GM03348 (cell line): Measurements from ENCODE around the gene PXDC1.

Source experiments
- DNase-seq: peaks from one replicate; pipeline ENCODE4 v3.0.0; 2012; ENCODE audit warnings: low spot score

The PXDC1 gene, protein sequence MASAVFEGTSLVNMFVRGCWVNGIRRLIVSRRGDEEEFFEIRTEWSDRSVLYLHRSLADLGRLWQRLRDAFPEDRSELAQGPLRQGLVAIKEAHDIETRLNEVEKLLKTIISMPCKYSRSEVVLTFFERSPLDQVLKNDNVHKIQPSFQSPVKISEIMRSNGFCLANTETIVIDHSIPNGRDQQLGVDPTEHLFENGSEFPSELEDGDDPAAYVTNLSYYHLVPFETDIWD

GRCh38 chr6:3751077-3751729 is at the start of gene PXDC1:
PXDC1 (minus strand) TSS chr6:3751713; CDS start chr6:3751531, 182 bp downstream.
- no peak for DNase-seq

GRCh38 chr6:3800850-3801591 is 49.5 kb upstream of the PXDC1 start:
- no peak for DNase-seq

DNA sequence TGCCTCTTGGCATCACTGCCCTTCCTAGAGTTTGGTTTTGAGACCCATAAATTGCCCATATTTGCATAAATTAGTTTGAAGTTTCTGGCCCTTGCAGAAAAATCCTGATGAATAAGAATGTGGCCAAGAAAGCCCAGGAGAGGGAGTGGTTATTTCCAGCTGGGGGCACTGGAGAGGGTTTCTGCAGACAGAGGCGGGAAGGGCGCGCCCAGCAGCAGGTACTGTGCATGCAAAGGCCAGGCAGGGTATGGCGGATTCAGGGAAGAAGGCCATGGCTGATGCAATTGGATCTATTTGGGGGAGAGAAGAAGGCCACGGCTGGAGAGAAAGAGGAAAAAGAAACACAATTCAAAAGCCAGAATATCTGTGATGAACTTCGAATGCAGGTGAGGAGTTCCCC is 48.2 kb upstream of the PXDC1 start:
- DNase-seq, result no peak

GRCh38 chr6:3798055-3798919 is 46.8 kb upstream of the PXDC1 start:
- DNase-seq, result peak; percentile 29

GRCh38 chr6:3797231-3798054 is 45.9 kb upstream of the PXDC1 start:
- peak; percentile 82 for DNase-seq

GRCh38 chr6:3796719-3797041 is 45.2 kb upstream of the PXDC1 start:
- no peak for DNase-seq

GRCh38 chr6:3795836-3796718 is 44.6 kb upstream of the PXDC1 start:
- no peak for DNase-seq

- no peak for DNase-seq
Observed at GRCh38 chr6:3794092-3794491, 42.6 kb upstream of the PXDC1 start.

- DNase-seq, result no peak
Observed at GRCh38 chr6:3793545-3793944, 42.0 kb upstream of the PXDC1 start.

DNA sequence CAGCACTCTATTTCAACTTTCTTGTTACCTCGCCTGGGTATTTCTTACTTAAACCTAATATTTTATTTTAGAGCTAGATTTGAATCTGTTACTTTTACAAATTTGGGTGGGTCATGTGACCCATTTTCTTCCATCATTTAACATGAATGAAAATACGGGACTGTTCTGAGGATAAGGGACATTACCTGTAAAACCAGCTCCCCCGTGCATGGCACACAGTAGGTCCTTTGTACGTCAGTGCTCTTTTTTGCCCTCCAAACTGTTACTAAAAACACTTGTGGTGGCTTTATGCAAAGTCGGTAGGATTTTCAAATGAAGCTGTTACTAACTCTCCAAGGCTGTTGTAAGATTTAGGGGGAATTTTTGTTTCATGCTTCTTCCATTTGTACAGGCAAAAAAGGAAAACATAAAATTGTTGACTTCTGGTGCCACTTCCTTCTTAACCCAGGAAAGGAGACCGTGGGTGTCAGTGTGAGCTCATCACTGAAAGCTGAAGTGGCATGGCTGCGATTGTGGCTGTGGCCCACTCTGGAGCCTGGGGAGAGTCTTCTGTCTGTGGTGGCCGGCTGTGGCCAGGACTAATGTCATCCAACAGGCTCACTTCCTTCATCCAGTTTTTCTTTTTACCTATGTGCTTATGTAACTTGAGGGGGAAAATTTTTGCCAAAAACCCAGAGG is 40.2 kb upstream of the PXDC1 start:
- DNase-seq, result no peak

DNA sequence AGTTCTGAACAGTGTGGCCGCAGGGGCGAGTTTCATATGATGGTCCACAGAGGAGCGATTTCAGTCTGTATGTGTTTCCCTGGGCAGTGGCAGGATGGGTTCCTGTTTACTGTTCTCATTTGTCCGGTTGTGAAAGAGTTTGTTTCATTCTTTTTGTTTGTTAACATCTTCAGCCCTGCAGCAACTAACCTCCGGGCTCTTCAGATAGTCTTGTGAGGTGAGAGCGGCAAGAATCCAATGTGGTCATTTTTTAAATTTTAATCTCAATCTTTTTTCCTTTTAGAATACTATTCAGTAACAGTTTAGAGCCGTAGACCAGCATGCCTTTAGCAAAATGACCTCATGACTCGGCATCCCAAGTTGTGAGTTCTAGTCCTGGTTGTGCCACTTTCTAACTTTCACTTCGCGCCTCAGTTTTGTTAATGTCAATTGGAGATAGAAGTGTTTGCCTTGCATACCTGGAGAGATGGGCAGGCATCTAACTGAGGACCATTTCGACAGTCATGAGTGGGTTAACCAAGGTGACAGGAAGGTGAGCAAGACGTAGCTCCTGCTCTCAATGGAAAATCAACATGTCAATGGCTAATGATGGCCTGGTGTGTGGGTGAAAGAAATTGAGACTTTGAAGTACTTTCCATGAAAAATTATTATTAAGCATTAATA is 38.5 kb upstream of the PXDC1 start:
- no peak for DNase-seq

DNA sequence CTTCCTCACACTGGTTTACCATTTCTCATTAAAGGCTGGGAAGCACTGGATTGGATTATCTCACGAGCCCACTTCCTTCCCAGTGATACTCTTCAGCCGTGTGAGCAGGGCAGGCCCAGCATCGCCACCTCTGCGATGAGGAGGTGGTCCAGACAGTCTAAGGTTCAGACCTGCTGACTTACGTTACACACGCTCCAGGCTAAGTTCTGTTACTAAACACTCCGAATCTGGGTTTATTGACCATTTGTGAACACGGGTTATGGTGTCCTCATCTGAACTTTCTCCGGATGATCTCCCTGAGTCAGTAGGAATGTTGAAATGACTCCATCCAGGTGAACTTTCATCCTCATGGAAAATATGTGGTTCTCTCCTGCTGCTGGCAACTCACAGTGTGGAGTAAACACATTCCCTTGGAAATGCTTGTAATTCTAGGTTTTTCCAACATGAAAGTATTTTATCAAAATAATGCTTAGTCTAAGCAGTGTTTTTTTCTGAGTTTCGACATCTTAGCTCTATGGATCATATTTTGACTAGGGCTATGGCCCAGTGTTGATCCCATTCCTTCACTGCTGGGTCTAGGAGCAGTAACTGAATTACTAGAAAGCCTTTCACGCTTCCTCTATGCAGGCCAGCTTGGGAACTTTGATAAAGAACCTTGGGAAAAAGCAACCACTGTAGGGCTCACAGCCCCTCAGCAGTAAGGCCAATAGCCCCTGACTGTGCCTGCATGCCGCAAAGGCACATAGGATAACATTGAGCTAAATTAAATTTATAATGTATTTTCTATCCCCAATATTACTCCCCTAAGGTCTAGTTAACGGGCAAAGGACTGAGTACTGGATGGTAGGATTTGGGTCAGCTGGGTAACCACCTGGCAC is 37.7 kb upstream of the PXDC1 start:
- DNase-seq, result no peak

DNA sequence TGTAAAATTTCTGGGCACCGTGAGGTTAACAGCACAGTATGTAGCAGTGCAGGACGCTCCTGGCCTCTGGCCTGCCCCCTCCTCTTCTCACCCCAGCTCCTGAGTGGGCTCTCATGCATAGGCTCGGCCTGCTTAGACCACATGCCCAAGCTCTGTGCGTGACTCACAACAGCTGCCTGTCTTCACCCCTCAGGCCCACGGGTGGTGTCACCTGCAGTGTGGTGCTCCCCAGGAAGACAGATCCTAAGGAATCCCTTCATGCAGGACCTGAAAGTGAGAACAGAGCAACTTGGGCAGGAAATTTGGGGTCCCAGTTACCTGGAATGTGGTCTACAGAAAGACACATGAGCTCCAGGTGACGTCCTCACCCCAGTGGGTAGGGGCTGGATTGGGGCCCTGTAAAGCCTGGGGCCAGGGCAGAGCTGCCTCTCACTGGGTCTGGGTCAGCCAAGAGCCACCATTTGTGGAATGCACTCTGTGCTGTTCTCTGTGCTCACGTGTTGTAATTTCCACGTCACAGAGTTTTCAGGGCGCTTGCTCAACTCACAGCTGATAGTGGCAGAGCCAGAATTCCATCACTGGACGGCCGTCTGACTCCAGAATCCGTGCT is 37.0 kb upstream of the PXDC1 start:
- DNase-seq, result no peak

GRCh38 chr6:3786141-3786540 is 34.6 kb upstream of the PXDC1 start:
- no peak for DNase-seq

GRCh38 chr6:3785745-3786098 is 34.2 kb upstream of the PXDC1 start:
- DNase-seq, result no peak

GRCh38 chr6:3784885-3785744 is 33.6 kb upstream of the PXDC1 start:
- no peak for DNase-seq

DNA sequence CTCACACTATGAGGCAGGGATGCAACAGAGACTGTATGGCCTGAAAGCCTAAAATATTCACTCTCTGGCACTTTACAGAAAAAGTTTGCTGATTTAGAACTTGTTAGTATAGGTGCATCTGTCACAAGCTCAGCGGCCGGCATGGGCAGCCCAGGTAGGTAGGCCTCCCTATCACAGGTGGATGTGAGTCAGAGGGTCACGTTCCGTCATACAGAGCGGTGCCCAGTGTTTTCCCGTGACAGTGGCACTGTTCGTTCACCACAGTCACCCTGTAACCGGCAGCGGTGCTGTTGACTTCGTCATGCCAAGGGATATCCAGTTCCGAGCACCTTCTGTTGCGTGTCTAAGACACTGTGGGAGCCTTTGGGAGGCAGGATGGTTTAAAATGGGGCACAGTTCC is 32.9 kb upstream of the PXDC1 start:
- no peak for DNase-seq
